Measurements from ENCODE around the gene UAP1L1.

The UAP1L1 gene

DNA sequence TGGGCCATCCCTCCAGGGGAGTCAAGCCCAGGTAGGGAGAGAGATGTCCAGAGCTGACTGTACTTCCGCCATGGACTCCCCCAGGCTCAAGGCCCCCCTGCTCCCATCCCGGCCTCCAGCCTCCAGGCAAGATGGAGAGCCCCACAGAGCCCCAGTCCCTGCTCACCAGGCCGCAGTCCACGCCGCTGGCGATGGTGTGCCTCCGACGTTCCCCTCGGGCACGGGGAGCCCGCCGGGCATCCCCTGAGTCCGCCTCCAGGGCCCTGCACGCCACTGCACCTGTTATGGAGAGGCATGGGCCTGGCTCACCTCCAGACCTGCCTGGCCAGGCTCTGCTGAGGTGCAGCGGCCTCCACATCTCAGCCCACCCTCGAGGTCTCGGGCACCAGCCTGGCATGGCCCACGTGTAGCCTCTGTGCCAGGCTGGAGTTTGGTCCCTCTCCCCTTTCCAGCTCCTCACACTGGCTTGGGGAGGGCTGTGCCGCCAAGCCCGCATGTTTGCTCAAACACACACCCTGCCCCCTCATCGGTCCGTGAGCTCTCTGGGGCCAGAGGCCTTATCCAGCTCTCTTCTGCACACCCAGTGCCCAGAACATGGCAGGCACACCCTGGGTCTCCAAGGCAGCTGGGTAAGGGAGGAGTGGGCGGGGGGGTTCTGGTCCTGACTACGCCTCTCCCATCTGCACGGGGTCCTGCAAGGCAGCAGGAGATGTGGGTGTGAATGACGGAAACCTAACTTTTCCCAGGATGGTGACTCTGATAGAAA, 11.0 kb upstream of the UAP1L1 start:
- TF ChIP-seq POLR2A (IDR thresholded peaks at IDR 0.05; ENCODE audit: low read depth, low read length) (no peak), SPI1 (IDR thresholded peaks at IDR 0.05; ENCODE audit: low read depth, low read length) (no peak), POU2F2 (IDR thresholded peaks at IDR 0.05; ENCODE audit: low read depth, low read length) (no peak), TAF1 (IDR thresholded peaks at IDR 0.05; ENCODE audit: low read depth, low read length) (no peak), PAX5 (IDR thresholded peaks at IDR 0.05; ENCODE audit: insufficient read depth, low read length, severe bottlenecking) (no peak), POLR2AphosphoS5 (IDR thresholded peaks at IDR 0.05; ENCODE audit: low read depth, low read length) (no peak)
- FAIRE-seq: no peak
- DNase-seq (ENCODE audit: insufficient read length, low spot score): no peak

DNA sequence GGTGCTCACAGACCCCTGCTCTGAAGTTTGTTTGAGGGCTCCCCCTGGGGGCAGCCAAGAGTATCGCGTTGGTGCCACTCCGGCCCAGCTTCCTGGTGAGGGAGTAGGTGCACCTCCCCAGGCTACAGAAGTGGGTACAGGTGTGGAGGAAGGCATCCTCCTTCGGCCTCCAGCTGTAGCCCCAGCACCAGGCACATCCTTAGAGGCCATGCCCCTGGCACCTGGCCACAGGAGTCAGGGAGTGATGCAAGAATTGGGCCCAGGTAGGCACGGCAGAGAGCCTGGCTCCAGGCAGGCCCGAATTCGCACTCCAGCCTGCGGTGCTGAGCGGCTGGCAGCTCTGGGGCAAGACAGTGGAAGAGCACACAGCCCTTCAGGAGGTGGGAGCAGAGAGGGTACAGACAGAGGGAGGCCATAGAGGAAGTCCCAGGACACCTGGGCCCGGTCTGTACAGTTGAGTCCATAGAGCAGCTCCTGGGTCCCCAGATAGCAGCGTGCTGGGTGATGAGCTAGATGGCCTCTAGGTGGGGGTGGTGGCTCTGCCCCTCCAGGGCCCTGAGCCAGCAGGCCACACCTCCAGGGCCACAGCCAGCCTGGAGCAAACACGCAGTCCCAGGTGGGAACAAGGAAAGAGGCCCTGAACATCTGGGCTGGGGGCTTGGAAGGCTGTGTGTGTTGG, 9.3 kb upstream of the UAP1L1 start:
- DNase-seq (ENCODE audit: insufficient read length, low spot score) (peak; percentile 86), FAIRE-seq (peak; percentile 94)
- no peak for TF ChIP-seq POU2F2 (IDR thresholded peaks at IDR 0.05; ENCODE audit: low read depth, low read length)
- TF ChIP-seq PAX5 (IDR thresholded peaks at IDR 0.05; ENCODE audit: insufficient read depth, low read length, severe bottlenecking): no peak
- TF ChIP-seq SPI1 (IDR thresholded peaks at IDR 0.05; ENCODE audit: low read depth, low read length): no peak
- no peak for TF ChIP-seq POLR2AphosphoS5 (IDR thresholded peaks at IDR 0.05; ENCODE audit: low read depth, low read length)
- TF ChIP-seq TAF1 (IDR thresholded peaks at IDR 0.05; ENCODE audit: low read depth, low read length): no peak
- no peak for TF ChIP-seq POLR2A (IDR thresholded peaks at IDR 0.05; ENCODE audit: low read depth, low read length)

DNA sequence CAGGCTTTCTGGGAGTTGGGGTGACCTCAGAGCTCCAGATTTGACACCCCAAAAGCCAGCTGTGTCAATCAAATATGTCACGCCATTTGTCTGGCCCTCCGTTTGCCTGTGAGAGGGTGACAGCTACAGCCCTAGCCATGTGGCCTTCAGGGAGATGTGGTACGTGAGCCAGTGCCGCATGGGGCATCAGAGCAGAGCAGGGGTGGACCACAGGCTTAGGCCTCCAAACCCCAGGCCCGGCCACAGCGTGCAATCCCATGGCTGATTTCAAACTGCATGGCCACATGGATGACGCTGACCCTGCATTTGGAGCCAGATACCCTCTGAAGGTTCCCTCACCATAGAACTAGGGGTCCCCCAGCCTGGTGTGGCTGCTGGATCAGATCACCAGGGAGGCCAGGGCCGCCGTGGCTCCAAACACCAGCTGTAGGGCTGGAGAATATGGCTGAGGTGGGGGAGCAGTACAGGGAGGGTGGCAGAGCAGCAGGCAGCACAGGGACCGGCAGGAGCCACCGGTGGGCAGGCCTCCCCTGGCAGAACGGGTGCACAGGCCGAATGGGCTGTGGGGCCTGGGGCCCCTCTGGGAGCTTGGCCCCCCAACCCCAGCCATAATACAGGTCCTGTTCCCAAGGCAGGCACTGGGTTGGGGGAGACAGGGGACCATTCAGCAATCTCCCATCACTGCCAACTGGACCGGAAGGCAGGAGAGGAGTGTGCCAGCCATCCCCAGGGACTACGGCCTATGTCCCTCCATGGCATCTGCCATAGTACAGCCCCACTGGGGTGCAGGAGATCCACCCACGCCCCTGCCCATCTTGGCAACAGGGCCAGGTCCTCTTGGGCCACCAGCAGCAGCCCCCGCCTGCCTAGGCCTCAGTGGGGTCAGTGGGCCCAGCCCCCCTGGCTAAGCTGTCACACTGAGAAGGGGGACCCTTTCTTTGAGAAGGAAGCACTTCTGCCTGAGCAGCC, 8.5 kb upstream of the UAP1L1 start:
- DNase-seq (ENCODE audit: insufficient read length, low spot score) (no peak), FAIRE-seq (peak; percentile 47)
- TF ChIP-seq SPI1 (IDR thresholded peaks at IDR 0.05; ENCODE audit: low read depth, low read length): no peak
- TF ChIP-seq TAF1 (IDR thresholded peaks at IDR 0.05; ENCODE audit: low read depth, low read length): no peak
- no peak for TF ChIP-seq POLR2A (IDR thresholded peaks at IDR 0.05; ENCODE audit: low read depth, low read length)
- no peak for TF ChIP-seq PAX5 (IDR thresholded peaks at IDR 0.05; ENCODE audit: insufficient read depth, low read length, severe bottlenecking)
- TF ChIP-seq POU2F2 (IDR thresholded peaks at IDR 0.05; ENCODE audit: low read depth, low read length): no peak
- no peak for TF ChIP-seq POLR2AphosphoS5 (IDR thresholded peaks at IDR 0.05; ENCODE audit: low read depth, low read length)

DNA sequence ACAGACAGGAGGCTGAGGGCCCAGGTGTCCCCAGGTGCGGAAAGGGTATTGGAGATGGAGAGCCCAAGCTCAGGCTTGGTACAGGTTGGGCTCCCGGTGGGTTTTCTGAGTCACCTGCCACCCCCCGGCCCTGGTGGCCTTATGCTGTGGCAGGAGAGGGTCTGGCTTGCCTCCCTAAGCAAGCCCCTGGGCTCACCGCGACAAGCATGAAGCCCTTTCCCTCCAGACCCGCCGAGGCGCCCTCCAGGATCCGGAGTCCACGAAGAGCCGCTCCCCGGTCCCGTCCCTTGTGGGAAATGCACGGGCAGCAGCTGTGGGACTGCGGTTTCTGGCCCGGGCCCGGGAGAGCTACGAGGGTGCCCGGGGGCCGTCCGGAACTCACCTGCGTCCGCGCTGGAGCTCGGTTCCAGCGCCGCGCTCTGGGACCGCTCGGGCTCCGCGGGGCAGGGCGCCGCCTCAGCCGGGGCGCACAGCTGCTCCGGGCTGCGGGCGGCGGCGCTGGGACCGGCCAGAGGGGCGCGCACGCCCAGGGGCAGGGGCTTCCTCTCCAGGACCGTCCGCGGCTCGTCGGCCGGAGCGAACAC, 7.7 kb upstream of the UAP1L1 start:
- no peak for DNase-seq (ENCODE audit: insufficient read length, low spot score)
- TF ChIP-seq POLR2A (IDR thresholded peaks at IDR 0.05; ENCODE audit: low read depth, low read length): no peak
- TF ChIP-seq POU2F2 (IDR thresholded peaks at IDR 0.05; ENCODE audit: low read depth, low read length): no peak
- TF ChIP-seq SPI1 (IDR thresholded peaks at IDR 0.05; ENCODE audit: low read depth, low read length): no peak
- TF ChIP-seq TAF1 (IDR thresholded peaks at IDR 0.05; ENCODE audit: low read depth, low read length): no peak
- no peak for TF ChIP-seq POLR2AphosphoS5 (IDR thresholded peaks at IDR 0.05; ENCODE audit: low read depth, low read length)
- TF ChIP-seq PAX5 (IDR thresholded peaks at IDR 0.05; ENCODE audit: insufficient read depth, low read length, severe bottlenecking): no peak
- no peak for FAIRE-seq

DNA sequence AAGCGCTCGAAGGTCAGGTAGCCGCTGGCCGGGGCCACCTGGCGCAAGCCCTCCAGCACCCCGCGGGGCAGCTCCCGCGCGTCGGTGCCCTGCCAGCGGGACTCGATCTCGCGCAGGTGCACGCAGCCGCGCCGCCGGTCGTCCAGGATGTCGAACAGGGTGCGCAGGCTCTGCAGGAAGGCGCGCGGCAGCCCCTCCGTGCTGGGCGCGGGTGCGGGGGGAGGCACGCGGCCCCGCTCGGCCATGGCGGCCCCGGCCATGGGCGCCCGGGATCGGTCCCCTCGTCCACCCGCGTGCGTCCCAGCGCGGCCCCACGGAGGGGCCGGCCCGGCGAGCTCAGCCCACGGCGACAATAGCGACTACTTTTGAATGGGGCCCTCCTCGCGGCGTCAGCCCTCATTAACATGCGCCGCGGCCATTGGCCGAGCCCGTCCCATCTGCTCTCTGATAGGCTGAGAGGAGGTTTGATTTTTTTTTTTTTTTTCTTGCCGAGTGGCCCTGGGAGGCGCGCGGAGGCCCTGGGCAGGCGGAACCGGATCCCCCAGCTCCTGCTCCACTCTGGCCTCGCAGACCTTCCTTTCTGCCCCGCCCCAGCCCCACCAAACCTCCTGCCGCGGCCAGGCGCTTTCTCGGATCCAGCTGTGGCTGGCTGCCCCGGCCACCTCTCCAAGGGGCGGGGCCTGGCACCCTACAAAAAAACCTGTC, 7.0 kb upstream of the UAP1L1 start, which contains the start of gene SAPCD2:
Gene SAPCD2 (minus strand): TSS at position 357 of the 705 bp plus-strand sequence. CDS start 97 bp downstream, at position 260.
- peak; percentile 90 for FAIRE-seq
- TF ChIP-seq TAF1 (IDR thresholded peaks at IDR 0.05; ENCODE audit: low read depth, low read length) (no peak), PAX5 (IDR thresholded peaks at IDR 0.05; ENCODE audit: insufficient read depth, low read length, severe bottlenecking) (no peak), POU2F2 (IDR thresholded peaks at IDR 0.05; ENCODE audit: low read depth, low read length) (peak; percentile 71), POLR2AphosphoS5 (IDR thresholded peaks at IDR 0.05; ENCODE audit: low read depth, low read length) (no peak), POLR2A (IDR thresholded peaks at IDR 0.05; ENCODE audit: low read depth, low read length) (no peak), SPI1 (IDR thresholded peaks at IDR 0.05; ENCODE audit: low read depth, low read length) (no peak)
- DNase-seq (ENCODE audit: insufficient read length, low spot score): peak; percentile 95

DNA sequence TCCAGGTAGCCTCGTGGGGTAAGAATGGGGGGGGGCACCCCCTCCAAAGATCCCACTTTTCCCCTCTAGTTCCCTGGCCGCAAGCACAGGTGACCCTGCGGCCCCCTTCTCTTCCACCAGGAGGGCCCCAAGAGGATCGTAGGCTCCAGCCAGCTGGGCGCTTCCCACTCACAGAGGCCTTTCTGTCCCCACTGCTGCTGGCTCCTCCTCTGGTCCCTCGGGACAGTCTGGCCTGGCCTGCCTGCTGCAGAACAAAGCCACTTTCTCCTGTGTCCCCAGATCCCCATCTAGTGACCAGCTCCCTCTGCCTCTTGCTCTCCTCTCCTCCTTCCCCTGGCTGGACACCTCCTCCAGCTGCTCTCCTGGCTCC, 6.4 kb upstream of the UAP1L1 start:
- DNase-seq (ENCODE audit: insufficient read length, low spot score): no peak
- TF ChIP-seq POLR2A (IDR thresholded peaks at IDR 0.05; ENCODE audit: low read depth, low read length) (no peak), PAX5 (IDR thresholded peaks at IDR 0.05; ENCODE audit: insufficient read depth, low read length, severe bottlenecking) (no peak), POLR2AphosphoS5 (IDR thresholded peaks at IDR 0.05; ENCODE audit: low read depth, low read length) (no peak), SPI1 (IDR thresholded peaks at IDR 0.05; ENCODE audit: low read depth, low read length) (no peak)
- FAIRE-seq: no peak

DNA sequence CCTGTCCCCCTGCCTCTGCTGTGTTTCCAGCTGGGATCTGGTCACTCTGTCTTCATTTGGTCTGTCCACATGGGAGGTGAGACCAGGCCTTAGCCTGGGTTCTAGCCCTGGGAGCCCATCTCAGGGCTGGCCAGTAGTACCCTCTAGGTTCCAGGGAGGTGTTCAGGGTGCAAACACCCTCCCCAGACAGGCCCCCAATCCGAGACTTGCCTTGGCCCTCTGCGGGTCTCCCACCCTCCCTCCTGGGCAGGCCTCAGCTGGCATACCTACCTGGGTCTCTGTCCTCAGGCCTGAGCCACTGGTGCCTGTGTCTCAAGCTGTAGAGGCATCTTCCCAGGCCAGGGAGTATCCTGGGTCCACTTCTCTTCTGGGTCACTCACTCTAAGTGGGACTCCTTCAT, 6.0 kb upstream of the UAP1L1 start:
- TF ChIP-seq POLR2A (IDR thresholded peaks at IDR 0.05; ENCODE audit: low read depth, low read length): no peak
- TF ChIP-seq SPI1 (IDR thresholded peaks at IDR 0.05; ENCODE audit: low read depth, low read length): no peak
- no peak for TF ChIP-seq POU2F2 (IDR thresholded peaks at IDR 0.05; ENCODE audit: low read depth, low read length)
- no peak for TF ChIP-seq PAX5 (IDR thresholded peaks at IDR 0.05; ENCODE audit: insufficient read depth, low read length, severe bottlenecking)
- TF ChIP-seq TAF1 (IDR thresholded peaks at IDR 0.05; ENCODE audit: low read depth, low read length): no peak
- DNase-seq (ENCODE audit: insufficient read length, low spot score) (no peak), FAIRE-seq (no peak)

DNA sequence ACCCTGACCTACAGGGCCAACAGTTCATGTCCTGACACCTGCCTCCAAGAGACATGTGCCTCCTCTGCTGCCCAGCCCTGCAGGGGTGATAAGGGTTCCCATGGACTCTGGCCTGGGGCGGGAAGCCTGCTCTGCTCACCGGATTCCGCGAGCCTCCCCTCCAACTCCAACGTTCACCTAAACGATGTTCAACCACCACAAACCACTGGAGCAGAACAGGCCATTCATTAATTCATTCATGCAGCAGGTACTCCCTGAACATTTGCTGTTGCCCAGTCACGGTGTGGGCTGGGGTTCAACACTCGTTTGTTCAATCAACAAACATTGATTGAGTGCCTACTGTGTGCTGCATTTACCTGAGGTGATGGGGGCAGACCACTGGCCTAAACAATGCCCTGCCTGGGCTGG, 3.3 kb upstream of the UAP1L1 start:
- TF ChIP-seq SPI1 (IDR thresholded peaks at IDR 0.05; ENCODE audit: low read depth, low read length) (no peak), POLR2AphosphoS5 (IDR thresholded peaks at IDR 0.05; ENCODE audit: low read depth, low read length) (no peak), PAX5 (IDR thresholded peaks at IDR 0.05; ENCODE audit: insufficient read depth, low read length, severe bottlenecking) (no peak), POLR2A (IDR thresholded peaks at IDR 0.05; ENCODE audit: low read depth, low read length) (no peak), TAF1 (IDR thresholded peaks at IDR 0.05; ENCODE audit: low read depth, low read length) (no peak), POU2F2 (IDR thresholded peaks at IDR 0.05; ENCODE audit: low read depth, low read length) (no peak)
- DNase-seq (ENCODE audit: insufficient read length, low spot score) (no peak), FAIRE-seq (no peak)

Data from GM12891 (cell line).